Measurements from ENCODE around the gene GADL1.

GRCh38 chr3:30864836-30865235 is 29.6 kb downstream of the GADL1 start:
- TF ChIP-seq CTCF (IDR thresholded peaks at IDR 0.05) (no peak), POLR2A (IDR thresholded peaks at IDR 0.05) (no peak), EP300 (IDR thresholded peaks at IDR 0.05) (no peak)
